ENCODE measurements around the gene IQGAP2.

Gene IQGAP2

GRCh38 chr5:76388791-76389512 is 14.1 kb upstream of the IQGAP2 start:
- POLR2A ChIA-PET, result no interaction called here
- CTCF ChIA-PET, result interaction anchor here (0.9 to 2.1 kb wide), 9 partner anchors 10 to 195 kb away, joined by 3 to 6 read pairs (median 3); no protein-coding TSS in a partner anchor
- DNase-seq (ENCODE audit: extremely low spot score), result no peak
- TF ChIP-seq CTCF (IDR thresholded peaks at IDR 0.05; ENCODE audit: control extremely low read depth, extremely low read depth, low read depth, missing control alignments), result no peak

GRCh38 chr5:76389513-76390154 is 13.5 kb upstream of the IQGAP2 start:
- DNase-seq (ENCODE audit: extremely low spot score), result no peak
- ChIA-PET POLR2A (interaction anchor here (0.7 kb wide), 1 partner anchor 13 kb away, joined by 9 read pairs; no protein-coding TSS in a partner anchor), CTCF (interaction anchor here (0.7 to 2.1 kb wide), 10 partner anchors 10 to 194 kb away, joined by 3 to 6 read pairs (median 3); no protein-coding TSS in a partner anchor)
- no peak for TF ChIP-seq CTCF (IDR thresholded peaks at IDR 0.05; ENCODE audit: control extremely low read depth, extremely low read depth, low read depth, missing control alignments)

- ChIA-PET CTCF (interaction anchor here (1.8 kb wide), 1 partner anchor 8 kb away, joined by 6 read pairs; no protein-coding TSS in a partner anchor), POLR2A (no interaction called here)
- DNase-seq (ENCODE audit: extremely low spot score), result no peak
- TF ChIP-seq CTCF (IDR thresholded peaks at IDR 0.05; ENCODE audit: control extremely low read depth, extremely low read depth, low read depth, missing control alignments), result no peak
These were observed 12.1 kb upstream of the IQGAP2 start for GRCh38 chr5:76391014-76391413.

- ChIA-PET CTCF (interaction anchor here (1.1 kb wide), 1 partner anchor 9 kb away, joined by 3 read pairs; the partner anchor contains the start of gene IQGAP2), POLR2A (no interaction called here)
- TF ChIP-seq CTCF (IDR thresholded peaks at IDR 0.05; ENCODE audit: control extremely low read depth, extremely low read depth, low read depth, missing control alignments), result no peak
- no peak for DNase-seq (ENCODE audit: extremely low spot score)
These were observed 9.9 kb upstream of the IQGAP2 start for GRCh38 chr5:76393035-76393680.

- POLR2A ChIA-PET, result no interaction called here
- no peak for DNase-seq (ENCODE audit: extremely low spot score)
- TF ChIP-seq CTCF (IDR thresholded peaks at IDR 0.05; ENCODE audit: control extremely low read depth, extremely low read depth, low read depth, missing control alignments), result no peak
- CTCF ChIA-PET, result interaction anchor here (0.8 to 2.3 kb wide), 4 partner anchors 11 to 214 kb away, joined by 3 to 8 read pairs (median 4); no protein-coding TSS in a partner anchor
These were observed 5.9 kb upstream of the IQGAP2 start for GRCh38 chr5:76397200-76397599.

- no peak for TF ChIP-seq CTCF (IDR thresholded peaks at IDR 0.05; ENCODE audit: control extremely low read depth, extremely low read depth, low read depth, missing control alignments)
- ChIA-PET CTCF (interaction anchor here (1.1 to 2.1 kb wide), 2 partner anchors 9 to 181 kb away, joined by 3 to 6 read pairs; no protein-coding TSS in a partner anchor), POLR2A (no interaction called here)
- no peak for DNase-seq (ENCODE audit: extremely low spot score)
These were observed 3.8 kb upstream of the IQGAP2 start for GRCh38 chr5:76399268-76399667.
